K562 (cell line): Measurements from ENCODE around the gene DCST1. TPM values are rescaled to one million over a fixed set of nuclear protein-coding genes. Genes with fewer than 3 reads are reported as not detected.

Source experiments
- ETS2 ChIP-seq: IDR thresholded peaks from 2 replicates; pipeline ENCODE4 v1.6.1; 2016; ENCODE audit warnings: borderline replicate concordance, missing genetic modification characterization, mild to moderate bottlenecking, moderate library complexity, missing compliant biosample characterization; ENCODE audit not compliant: poor library complexity, severe bottlenecking
- FOXM1 ChIP-seq, 2 experiments: fragments of 450-650 bp in 1 of 2; sonication (generic) in 1 of 2; formaldehyde crosslinking in 1 of 2; IDR thresholded peaks; 2 replicates each; pipeline versions ENCODE4 v1.6.1 to v1.9.0; 2017 to 2022; ENCODE audit warnings: low read depth in 2 of 2, mild to moderate bottlenecking in 2 of 2, missing genetic modification reagents in 1 of 2, moderate library complexity in 1 of 2
- MITF ChIP-seq: IDR thresholded peaks from 2 replicates; pipeline ENCODE4 v1.6.1; 2014; ENCODE audit warnings: antibody characterized with exemption
- NUFIP1 ChIP-seq: fragments of 450-650 bp; IDR thresholded peaks from 2 replicates; pipeline ENCODE4 v1.6.1; 2018; ENCODE audit not compliant: partially characterized antibody
- PTBP1 ChIP-seq: fragments of 200-400 bp; formaldehyde crosslinking; IDR thresholded peaks from 2 replicates; pipeline ENCODE4 v1.6.1; 2017; ENCODE audit warnings: low read depth, low read length
- RBBP5 ChIP-seq: fragments of 200-600 bp; sonication (generic); IDR thresholded peaks from 2 replicates; pipeline ENCODE4 v1.6.1; 2012; ENCODE audit warnings: borderline replicate concordance, mild to moderate bottlenecking, low read length, control low read depth, inconsistent platforms; ENCODE audit not compliant: insufficient read depth, poor library complexity, severe bottlenecking
- RBM15 ChIP-seq: fragments of 200-400 bp; formaldehyde crosslinking; IDR thresholded peaks from 2 replicates; pipeline ENCODE4 v1.6.1; 2018; ENCODE audit warnings: mild to moderate bottlenecking, low read length, moderate library complexity; ENCODE audit not compliant: insufficient read depth
- SP1 ChIP-seq: sonication (generic); formaldehyde crosslinking; IDR thresholded peaks from 2 replicates; pipeline ENCODE4 v1.8.1; 2022; ENCODE audit warnings: mild to moderate bottlenecking, missing genetic modification reagents
- SRSF1 ChIP-seq: fragments of 200-400 bp; formaldehyde crosslinking; IDR thresholded peaks from 2 replicates; pipeline ENCODE4 v1.6.1; 2017; ENCODE audit warnings: mild to moderate bottlenecking, low read depth, low read length, moderate library complexity
- TAL1 ChIP-seq: fragments of 450-650 bp; IDR thresholded peaks from 2 replicates; pipeline ENCODE4 v1.6.1; 2016; ENCODE audit warnings: mild to moderate bottlenecking
- THAP12 ChIP-seq: fragments of 250-450 bp; sonication (Bioruptor Pico); IDR thresholded peaks from 2 replicates; pipeline ENCODE4 v1.9.0; 2021; ENCODE audit warnings: mild to moderate bottlenecking, inconsistent platforms
- USF1 ChIP-seq: sonication (generic); formaldehyde crosslinking; IDR thresholded peaks from 2 replicates; pipeline ENCODE4 v1.9.0; 2022; ENCODE audit warnings: mild to moderate bottlenecking, missing genetic modification reagents
- ZNF140 ChIP-seq: fragments of 250-450 bp; sonication (Bioruptor Pico); IDR thresholded peaks from 2 replicates; pipeline ENCODE4 v1.8.0; 2021; ENCODE audit warnings: moderate library complexity, mild to moderate bottlenecking, inconsistent platforms
- ZNF431 ChIP-seq: sonication (generic); formaldehyde crosslinking; IDR thresholded peaks from 2 replicates; pipeline ENCODE4 v1.8.0; 2022; ENCODE audit warnings: mild to moderate bottlenecking, missing genetic modification reagents
- ZNF696 ChIP-seq: fragments of 250-450 bp; sonication (Bioruptor Pico); conservative IDR thresholded peaks from 2 replicates; pipeline ENCODE4 v1.4.0; 2020; ENCODE audit warnings: mild to moderate bottlenecking, moderate library complexity
- ZNF764 ChIP-seq: fragments of 250-450 bp; sonication (Bioruptor Pico); IDR thresholded peaks from 2 replicates; pipeline ENCODE4 v1.4.0; 2020; ENCODE audit warnings: low read depth, mild to moderate bottlenecking, moderate library complexity
- polyA plus RNA-seq, 8 experiments: library from polyadenylated mRNA; depleted of rRNA in 4 of 8; stranded (reverse) in 5 of 8; unstranded in 3 of 8; fragments of >200 nt; fragmentation: Nextera tagmentation in 2 of 8; fragmentation: Illumina TruSeq in 1 of 8; extraction: Ambion mirVana in 2 of 8; extraction: Trizol in 1 of 8; gene quantifications; 2 replicates each; pipeline versions ENCODE4 v1.2.1 to v1.2.3, GENCODE V29; 2011 to 2014; ENCODE audit warnings: inconsistent platforms in 1 of 8, missing spikeins in 1 of 8
- total RNA-seq, 7 experiments: library from RNA; depleted of rRNA in 6 of 7; stranded (reverse); fragments of >200 nt in 6 of 7; fragmentation: Illumina TruSeq in 2 of 7; extraction: Trizol in 2 of 7; gene quantifications; 2 replicates each; pipeline versions ENCODE4 v1.2.1 to v1.2.3, GENCODE V29; 2011 to 2021; ENCODE audit warnings: low replicate concordance in 1 of 7
- TF ChIP-seq, protein P1 (sequence below): fragments of 450-650 bp; IDR thresholded peaks from 2 replicates; pipeline ENCODE4 v1.7.1; 2018; ENCODE audit warnings: mild to moderate bottlenecking, low read depth; ENCODE audit not compliant: partially characterized antibody
- TF ChIP-seq, protein P2 (sequence below): fragments of 250-450 bp; sonication (Bioruptor Pico); IDR thresholded peaks from 2 replicates; pipeline ENCODE4 v1.5.0; 2022; ENCODE audit warnings: mild to moderate bottlenecking

The DCST1 gene
- total and polyA plus RNA-seq, 9 of the 15 experiments (the other 6 are each of a cell fraction or from before 2014, with no cell fraction given), result not detected

GRCh38 chr1:155063550-155064110 lies 30.0 kb downstream of the DCST1 start, which contains the start of gene EFNA4 (continued):
- TF ChIP-seq, protein P1, sequence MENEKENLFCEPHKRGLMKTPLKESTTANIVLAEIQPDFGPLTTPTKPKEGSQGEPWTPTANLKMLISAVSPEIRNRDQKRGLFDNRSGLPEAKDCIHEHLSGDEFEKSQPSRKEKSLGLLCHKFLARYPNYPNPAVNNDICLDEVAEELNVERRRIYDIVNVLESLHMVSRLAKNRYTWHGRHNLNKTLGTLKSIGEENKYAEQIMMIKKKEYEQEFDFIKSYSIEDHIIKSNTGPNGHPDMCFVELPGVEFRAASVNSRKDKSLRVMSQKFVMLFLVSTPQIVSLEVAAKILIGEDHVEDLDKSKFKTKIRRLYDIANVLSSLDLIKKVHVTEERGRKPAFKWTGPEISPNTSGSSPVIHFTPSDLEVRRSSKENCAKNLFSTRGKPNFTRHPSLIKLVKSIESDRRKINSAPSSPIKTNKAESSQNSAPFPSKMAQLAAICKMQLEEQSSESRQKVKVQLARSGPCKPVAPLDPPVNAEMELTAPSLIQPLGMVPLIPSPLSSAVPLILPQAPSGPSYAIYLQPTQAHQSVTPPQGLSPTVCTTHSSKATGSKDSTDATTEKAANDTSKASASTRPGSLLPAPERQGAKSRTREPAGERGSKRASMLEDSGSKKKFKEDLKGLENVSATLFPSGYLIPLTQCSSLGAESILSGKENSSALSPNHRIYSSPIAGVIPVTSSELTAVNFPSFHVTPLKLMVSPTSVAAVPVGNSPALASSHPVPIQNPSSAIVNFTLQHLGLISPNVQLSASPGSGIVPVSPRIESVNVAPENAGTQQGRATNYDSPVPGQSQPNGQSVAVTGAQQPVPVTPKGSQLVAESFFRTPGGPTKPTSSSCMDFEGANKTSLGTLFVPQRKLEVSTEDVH, result peak; percentile 69
- TF ChIP-seq USF1 (CRISPR knock-in tag) (no peak), PTBP1 (no peak), ETS2 (tag) (no peak), FOXM1 (IDR thresholded peaks at IDR 0.05; ENCODE audit: low read depth) (peak; percentile 58; the same call in 1 of the 2 replicates), FOXM1 (CRISPR knock-in tag; IDR thresholded peaks at IDR 0.05; ENCODE audit: low read depth) (no peak), ZNF431 (CRISPR knock-in tag) (no peak), RBM15 (no peak), SP1 (CRISPR knock-in tag) (no peak; the same call in 1 of the 2 replicates), ZNF696 (CRISPR knock-in tag) (no peak), RBBP5 (peak; percentile 73), NUFIP1 (no peak), ZNF764 (CRISPR knock-in tag) (no peak), SRSF1 (no peak), ZNF140 (CRISPR knock-in tag) (no peak), MITF (no peak), THAP12 (CRISPR knock-in tag) (no peak), TAL1 (no peak)
- TF ChIP-seq, protein P2, sequence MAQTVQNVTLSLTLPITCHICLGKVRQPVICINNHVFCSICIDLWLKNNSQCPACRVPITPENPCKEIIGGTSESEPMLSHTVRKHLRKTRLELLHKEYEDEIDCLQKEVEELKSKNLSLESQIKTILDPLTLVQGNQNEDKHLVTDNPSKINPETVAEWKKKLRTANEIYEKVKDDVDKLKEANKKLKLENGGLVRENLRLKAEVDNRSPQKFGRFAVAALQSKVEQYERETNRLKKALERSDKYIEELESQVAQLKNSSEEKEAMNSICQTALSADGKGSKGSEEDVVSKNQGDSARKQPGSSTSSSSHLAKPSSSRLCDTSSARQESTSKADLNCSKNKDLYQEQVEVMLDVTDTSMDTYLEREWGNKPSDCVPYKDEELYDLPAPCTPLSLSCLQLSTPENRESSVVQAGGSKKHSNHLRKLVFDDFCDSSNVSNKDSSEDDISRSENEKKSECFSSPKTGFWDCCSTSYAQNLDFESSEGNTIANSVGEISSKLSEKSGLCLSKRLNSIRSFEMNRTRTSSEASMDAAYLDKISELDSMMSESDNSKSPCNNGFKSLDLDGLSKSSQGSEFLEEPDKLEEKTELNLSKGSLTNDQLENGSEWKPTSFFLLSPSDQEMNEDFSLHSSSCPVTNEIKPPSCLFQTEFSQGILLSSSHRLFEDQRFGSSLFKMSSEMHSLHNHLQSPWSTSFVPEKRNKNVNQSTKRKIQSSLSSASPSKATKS (CRISPR knock-in tag), result no peak
